Measurements from ENCODE around the gene CEP164.

DNA sequence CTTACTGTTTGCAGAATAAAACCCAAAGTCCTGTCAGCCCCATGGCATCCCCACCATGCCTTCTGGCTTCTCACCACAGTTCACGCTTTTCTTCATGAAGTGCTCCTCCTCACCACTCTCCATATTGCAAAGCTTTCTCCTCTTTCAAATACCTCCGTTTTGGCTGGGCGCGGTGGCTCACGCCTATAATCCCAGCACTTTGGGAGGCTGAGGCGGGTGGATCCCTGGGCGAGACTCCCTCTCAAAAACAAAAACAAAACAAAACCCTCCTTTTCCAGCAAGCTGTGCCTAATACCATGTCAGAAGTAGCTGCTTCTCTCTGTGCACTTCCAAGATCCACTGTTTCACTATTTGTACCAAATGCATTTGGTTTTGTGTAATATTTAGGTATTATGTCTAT is 18.3 kb upstream of the CEP164 start:
- TF ChIP-seq CTCF (conservative IDR thresholded peaks at IDR 0.05) (no peak), EZH2 (IDR thresholded peaks at IDR 0.05; ENCODE audit: low read depth) (no peak)
